Forelimb muscle (tissue), 1 donor: ENCODE results near the gene LIMCH1. TPM values are rescaled to one million over a fixed set of nuclear protein-coding genes. Genes with fewer than 3 reads are reported as not detected.
"Not testable (repeated sequence)": the region's sequence is repeated elsewhere in the genome, so short reads cannot be mapped to it uniquely, and the experiment has no call there.

ENCODE experiments used
- DNase-seq: peaks from one replicate; pipeline ENCODE4 v3.0.0-alpha.2; 2013; ENCODE audit warnings: low read depth
- polyA plus RNA-seq: library from polyadenylated mRNA; unstranded; fragments of 120-200 nt; gene quantifications from one replicate; pipeline ENCODE4 v1.2.1, GENCODE V29; 2013; ENCODE audit not compliant: insufficient read length

Gene LIMCH1
- polyA plus RNA-seq, 1 donor: 141 TPM

GRCh38 chr4:41679991-41680390 lies 142.0 kb downstream of the LIMCH1 start:
- no peak for DNase-seq

DNA sequence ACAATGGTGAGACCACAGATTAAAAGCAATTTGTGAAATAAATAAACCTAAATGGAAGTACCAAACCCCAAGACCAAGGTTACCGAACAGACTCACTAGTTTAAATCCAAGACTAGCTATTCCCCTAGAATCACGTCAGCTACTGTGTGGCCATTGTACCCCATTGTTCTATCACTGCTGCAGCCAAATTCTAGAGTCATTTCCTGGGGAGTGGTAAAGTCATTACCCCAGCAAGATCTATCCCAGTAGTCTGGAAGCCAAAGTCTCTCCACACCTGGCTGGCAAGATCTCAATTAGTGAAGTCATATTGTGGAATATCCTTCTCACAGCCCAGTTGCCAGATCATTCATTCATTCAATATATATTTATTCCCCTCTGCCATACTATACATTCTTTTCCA lies 143.1 kb downstream of the LIMCH1 start:
- DNase-seq: no peak

- DNase-seq: no peak
Measured at GRCh38 chr4:41683326-41683725, 145.4 kb downstream of the LIMCH1 start.

GRCh38 chr4:41686893-41687292 lies 148.9 kb downstream of the LIMCH1 start:
- DNase-seq: no peak

- no peak for DNase-seq
Measured at GRCh38 chr4:41687971-41688370, 150.0 kb downstream of the LIMCH1 start.

DNA sequence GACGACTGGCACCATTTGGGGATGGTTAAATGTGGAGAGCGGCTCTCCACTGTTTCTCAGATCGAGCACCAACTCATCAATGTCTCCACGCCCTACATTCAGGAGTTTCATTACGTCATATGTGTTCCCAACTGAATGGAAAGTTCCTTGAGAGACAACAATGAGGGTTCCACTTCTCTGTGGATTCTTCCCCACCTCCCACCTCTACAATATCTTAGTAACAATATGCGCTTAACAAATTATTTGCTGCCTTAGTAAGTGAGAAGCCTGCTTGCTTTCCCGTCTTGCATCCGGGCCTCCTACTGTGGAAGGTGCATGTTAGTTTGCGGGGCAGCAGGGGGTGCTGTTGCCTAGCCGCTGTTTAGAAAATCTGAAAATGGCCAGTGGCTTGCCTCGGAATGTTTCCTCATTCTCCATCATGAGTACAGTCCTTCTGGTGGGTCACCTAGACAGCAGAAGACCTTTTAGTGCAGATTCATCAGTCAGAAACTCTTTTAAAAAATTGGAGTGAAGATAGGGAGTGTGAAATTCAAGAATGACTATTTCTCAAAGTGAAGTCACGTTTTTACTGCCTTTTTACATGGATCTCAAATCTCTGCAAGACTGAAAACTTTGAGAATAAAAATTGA lies 154.9 kb downstream of the LIMCH1 start:
- no peak for DNase-seq

- DNase-seq: no peak
Measured at GRCh38 chr4:41693629-41694028, 155.7 kb downstream of the LIMCH1 start.

- DNase-seq: no peak
Measured at GRCh38 chr4:41696131-41696530, 158.2 kb downstream of the LIMCH1 start.

GRCh38 chr4:41696763-41697162 lies 158.8 kb downstream of the LIMCH1 start:
- DNase-seq: no peak

DNA sequence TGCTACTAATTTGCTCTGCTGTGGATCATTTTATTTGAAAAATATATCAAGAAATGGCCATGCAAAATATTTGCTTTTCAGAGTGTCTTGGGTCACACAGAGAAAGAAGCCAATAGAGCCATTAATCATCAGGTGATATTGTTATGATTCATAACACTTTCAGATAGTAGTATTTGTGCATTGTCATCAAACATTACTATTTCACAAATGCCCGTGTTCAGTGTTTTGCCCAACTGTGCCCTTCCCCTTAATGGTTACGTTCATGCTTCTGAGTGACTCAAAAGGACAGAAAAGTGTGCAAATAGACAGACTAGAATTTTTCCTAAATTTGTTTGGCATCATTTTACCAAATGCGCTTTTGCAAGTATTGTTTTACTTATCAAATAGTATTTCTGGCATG lies 164.0 kb downstream of the LIMCH1 start:
- no peak for DNase-seq

GRCh38 chr4:41702770-41703169 lies 164.8 kb downstream of the LIMCH1 start:
- DNase-seq: no peak

GRCh38 chr4:41703785-41704184 lies 165.8 kb downstream of the LIMCH1 start:
- DNase-seq: no peak

GRCh38 chr4:41709844-41710481 lies 172.0 kb downstream of the LIMCH1 start:
- no peak for DNase-seq

DNA sequence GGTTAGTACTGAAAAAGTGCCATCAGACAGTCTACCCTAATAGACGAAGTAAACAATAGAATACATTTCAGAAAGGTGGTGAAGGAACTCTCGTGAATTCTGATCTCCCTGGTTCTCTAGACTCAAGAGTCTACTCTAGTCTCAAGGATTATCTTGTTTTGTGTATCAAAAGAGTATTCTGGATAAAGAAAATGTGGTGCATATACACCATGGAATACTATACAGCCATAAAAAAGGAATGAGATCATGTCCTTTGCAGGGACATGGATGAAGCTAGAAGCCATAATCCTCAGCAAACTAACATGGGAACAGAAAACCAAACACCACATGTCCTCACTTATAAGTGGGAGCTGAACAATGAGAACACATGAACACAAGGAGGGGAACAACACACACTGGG lies 173.7 kb downstream of the LIMCH1 start:
- not testable (repeated sequence) for DNase-seq

GRCh38 chr4:41712425-41712824 lies 174.5 kb downstream of the LIMCH1 start:
- no peak for DNase-seq

DNA sequence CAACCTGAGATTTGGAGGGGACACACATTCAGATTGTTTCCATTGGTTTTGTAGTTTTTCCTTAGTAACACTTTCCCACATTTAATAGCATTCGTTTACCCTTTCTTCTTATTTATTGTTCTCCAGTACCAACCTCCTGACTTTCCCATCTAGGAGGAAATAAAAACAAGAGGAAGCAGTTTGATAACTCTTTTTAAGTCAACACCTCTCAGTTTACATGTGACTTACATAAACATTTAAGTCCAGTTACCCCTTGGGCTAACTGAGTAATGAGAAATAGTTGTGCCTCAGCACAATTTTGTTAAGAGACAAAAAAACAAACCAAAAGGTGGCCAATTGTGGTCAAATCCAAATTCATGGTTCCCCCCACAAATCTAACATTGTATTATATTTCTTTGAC lies 175.8 kb downstream of the LIMCH1 start:
- DNase-seq: no peak

DNA sequence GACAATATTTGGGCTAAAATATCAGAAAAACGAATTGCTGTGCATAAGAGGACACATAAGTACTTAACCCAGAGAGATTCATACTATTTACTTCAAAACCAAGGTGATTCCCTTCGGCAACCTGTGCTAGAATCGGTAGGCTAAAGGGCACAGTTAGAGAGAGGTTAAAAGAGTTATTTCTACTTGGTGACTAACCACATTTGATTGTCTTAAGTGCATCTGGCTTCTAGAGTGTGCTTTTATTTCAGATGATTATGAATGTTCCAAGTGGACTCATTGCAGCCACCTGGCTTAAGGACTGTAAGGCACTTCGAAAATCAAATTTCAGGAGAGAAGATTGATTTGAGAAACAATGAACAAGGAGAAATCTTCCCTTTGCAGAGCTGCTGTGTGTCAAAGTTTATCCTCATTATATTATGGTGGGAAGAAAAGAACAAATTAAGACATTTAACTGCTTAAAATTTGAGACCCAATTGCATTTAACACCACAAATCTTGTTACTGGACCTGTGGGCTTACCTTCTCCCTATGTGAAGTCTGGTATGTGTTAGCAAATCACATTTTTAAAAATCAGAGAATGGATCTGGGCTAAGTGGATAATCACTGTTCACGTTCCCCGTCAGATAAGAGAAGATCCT lies 176.5 kb downstream of the LIMCH1 start:
- no peak for DNase-seq

DNA sequence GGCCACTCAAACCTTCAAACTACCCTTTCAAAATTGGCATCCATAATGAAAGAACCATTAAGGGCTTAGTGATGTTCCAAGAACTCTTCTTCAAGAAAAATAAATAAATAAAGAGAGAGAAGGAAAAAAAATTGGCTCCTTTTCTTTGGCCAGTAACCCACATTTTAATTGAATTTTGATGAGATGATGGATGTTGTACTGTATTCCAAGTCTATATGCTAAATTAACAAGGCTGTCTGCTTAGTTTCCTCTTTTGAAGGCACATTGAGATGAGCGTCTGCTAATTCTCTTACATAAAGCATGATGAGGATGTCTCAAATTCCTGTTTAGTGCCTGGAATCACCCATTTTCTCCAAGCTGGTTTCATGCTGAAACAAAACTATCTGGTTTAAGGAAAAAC lies 177.2 kb downstream of the LIMCH1 start:
- DNase-seq: no peak

DNA sequence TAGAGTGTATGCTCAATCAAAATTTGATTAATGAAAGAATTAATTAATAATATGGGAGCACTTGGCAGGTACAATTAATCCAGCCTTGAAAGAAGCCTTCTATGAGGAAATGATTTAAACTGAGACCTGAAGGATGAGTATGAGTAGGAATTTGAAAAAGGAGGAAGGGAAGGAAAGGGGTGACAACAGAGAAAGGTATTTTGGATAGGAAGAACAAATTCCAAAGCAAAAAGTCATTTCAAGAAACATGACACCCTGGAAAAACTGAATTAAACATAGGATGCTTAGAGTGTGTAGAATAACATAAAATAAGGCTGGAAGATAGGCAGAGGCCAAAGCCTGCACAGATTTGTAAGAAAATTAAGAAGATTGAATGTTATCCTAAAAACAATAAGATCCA lies 180.9 kb downstream of the LIMCH1 start:
- no peak for DNase-seq

DNA sequence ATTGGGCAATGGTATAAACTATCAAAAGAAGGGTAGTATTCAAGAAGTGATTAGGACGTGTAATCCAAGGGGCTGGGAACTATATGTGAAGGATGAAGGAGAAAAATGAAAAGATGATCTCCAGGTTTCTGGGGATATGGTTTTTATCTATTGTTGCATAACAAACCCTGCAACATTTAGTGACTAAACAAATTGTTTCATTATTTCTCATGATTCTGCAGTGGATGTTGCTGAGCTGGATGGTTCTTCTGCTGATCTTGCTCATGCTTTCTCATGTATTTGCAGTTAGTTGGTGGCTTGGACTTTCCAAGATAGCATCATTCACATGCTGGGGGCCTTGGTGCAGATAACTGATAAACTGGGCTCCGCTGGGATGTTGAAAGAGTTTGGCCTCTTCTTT lies 181.5 kb downstream of the LIMCH1 start:
- no peak for DNase-seq

GRCh38 chr4:41722181-41722580 lies 184.2 kb downstream of the LIMCH1 start:
- DNase-seq: no peak

DNA sequence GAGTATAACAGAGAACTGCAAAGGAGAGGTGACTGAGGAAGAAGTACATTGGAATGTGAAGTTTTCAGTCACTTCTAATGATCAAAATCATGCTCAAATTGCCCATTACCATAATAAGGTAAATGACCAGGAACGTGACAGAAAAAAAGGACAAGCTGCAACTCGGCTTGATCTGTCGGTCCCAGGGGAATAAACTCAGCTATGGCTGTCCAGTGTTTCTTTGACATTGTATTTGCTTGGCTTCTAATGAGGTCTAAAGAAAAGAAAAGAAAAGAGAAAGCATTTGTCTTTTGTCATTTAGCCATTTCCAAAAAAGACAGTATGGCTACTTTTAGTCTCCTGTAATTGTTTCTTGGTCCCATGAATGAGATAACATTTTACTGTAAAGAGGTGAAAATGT lies 185.3 kb downstream of the LIMCH1 start:
- DNase-seq: no peak

GRCh38 chr4:41725254-41725653 lies 187.3 kb downstream of the LIMCH1 start:
- no peak for DNase-seq
